H4 (cell line): ENCODE results near the gene MSMP. TPM values are rescaled to one million over a fixed set of nuclear protein-coding genes. Genes with fewer than 3 reads are reported as not detected.

Experiments
- DNase-seq: peaks from one replicate; pipeline ENCODE4 v3.0.0-alpha.2; 2015; ENCODE audit warnings: low spot score
- total RNA-seq: library from RNA; depleted of rRNA; stranded (reverse); fragments of >200 nt; shearing (Covaris generic); gene quantifications from 2 replicates; pipeline ENCODE4 v1.2.3, GENCODE V29; 2014

MSMP gene
- total RNA-seq, 1 experiment from 2014 or later, result not detected

DNA sequence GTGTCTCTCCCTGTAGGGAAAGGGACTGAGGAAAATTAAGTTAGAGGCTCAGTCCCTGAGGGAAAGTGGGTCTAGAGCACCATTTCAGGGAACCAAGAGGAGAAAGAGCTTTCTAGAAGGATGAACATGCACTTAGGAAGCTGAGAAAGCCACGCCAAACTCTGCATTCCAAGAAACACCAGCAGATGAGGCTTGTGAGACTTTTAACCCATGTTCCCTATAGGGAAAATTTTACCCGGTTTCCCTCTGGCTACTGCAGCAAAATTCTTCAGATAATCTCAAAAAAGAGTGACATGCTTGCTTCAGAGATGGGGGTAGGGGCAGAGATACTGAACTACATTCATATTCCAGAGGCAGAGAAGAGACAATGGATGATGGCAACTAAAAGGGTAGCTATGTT is 30.6 kb downstream of the MSMP start:
- no peak for DNase-seq

DNA sequence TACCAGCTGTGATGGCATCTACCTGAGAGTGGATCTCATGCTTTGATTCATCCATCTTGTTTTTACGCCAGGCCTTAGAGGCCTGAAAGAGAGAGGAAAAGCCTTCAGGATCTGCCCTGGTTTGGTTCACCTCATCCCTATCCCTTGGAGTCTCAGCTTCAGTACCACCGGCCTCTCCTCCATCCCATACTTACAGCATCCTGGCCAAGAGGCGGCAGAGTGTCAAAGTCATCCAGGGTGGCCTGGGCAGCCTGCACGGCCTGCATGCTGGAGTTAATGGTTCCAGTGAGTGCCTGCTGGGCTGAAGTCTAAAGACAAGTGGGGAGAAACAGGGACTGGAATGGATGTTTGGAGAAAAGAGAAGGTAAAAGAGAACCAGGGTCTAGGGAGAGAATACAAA is 34.5 kb downstream of the MSMP start:
- no peak for DNase-seq

DNA sequence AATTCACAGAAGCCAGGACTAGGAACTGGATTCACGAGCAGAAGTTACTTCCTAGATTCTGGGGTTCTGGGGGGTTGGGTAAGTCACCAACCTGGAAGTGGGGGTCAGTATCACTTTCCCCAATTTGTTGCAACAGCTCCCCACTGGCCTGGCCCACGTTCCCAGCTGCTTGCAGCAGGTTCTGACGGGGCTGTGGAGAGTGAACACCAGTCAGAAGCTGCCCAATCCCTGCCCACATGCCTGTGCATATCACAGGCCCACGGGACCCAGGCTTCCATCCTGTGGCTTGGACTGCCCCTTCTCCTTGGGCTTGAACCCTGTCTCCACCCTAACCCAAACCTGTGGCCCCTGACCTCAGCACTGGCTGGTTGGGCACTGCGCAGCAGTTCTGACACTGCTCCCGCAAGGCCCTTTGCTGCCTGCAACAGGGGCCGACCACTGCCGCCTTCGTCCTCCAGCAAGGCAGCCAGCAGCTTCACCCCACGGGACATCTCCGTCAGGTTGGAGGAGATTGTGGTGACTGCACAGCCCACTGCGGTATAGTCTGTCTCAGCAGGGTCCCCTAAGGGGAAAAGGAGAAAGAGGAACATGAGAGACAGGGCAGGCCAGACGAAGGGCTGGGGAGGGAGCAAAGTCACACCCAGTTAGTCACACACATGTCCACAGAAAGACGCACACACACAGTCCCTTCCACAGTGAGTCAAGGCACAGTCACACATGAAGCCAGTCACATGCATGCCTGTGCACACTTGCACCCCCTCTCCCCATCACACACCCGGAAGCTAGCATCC is 35.2 kb downstream of the MSMP start:
- no peak for DNase-seq

DNA sequence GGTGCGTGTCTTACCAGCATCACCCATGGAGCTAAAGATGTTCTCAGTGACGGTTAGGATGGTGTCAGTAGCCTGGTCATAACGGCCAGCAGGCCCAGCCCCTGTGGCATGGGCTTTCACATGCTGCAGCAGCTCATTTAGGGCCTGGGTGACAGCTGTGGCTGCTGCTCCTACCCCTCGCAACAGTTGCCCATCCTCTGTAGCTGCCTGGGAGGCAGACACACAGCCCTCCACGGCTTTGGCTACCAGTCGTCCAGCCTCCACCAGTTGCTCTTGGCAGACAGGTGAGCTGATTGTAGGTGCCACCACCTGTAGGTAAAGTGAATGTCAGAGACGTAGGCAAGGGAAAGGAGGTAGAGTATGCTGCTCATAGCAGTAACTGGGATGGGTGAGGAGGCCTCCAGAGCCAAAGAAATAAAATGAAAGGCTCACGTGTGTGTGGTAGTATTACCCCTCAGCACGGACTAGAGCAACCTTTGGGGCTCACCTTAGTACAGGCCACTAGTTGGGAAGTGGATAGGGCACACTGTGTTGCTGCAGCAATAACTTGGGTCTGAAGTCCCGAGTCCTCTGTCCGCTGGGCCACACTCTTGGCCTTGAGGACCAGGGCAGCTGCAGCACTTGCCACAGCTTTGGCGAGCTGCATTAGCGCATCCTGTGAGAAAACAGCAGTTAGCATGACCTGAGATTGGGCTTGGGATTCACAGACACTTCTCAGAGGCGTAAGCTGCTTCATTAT is 36.8 kb downstream of the MSMP start:
- DNase-seq, result no peak

DNA sequence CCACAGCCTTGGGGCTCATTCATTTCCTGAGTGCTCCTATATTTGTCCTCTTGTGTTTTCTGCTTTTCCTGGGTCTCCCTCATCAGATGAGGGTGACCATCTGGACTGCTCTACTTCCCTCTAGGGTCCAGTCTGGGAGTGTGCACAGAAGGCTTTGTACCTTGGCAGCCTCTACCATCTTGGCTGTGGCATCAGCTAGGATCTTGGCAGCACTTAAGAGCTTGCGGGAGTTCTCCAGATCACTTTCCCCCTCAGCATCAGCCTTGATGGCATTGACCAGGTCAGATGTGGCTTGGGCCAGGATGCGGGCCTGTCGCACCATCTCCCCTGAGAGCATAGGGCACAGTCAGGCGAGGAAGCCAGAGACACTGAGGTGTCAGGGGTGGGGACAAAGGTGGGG is 37.8 kb downstream of the MSMP start:
- no peak for DNase-seq

DNA sequence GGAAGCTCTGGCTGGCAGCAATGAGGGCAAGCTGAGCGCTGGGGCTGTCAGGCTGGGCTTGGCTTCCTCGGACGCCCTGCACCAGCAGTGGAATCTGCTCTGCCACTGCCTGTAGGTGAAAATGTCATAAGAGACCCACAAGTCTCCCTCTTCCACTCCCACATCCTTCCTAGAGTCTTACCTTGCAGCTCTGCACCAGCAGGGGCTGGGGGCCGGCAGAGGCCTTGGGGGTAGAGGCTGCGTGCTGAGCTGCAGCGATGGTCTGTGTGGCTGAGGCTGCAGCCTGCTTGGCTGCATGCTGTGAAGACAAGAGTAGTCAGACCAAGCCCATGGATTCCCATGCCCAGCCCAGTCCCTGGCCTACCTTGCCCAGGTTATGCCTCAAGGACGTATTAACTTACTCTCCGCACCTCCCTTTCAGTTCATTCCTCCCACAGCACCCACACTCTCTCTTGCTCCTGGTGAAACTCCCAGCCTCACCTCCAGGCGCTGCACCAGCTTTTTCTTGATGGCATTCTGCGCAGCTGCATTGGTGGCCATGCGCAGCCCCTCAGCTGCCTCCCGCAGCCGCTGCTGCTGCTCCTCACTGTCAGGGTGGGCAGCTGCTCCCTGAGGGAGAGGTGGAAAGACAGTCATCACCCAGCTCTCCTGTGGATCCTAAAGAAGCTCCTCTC is 39.4 kb downstream of the MSMP start:
- no peak for DNase-seq

DNA sequence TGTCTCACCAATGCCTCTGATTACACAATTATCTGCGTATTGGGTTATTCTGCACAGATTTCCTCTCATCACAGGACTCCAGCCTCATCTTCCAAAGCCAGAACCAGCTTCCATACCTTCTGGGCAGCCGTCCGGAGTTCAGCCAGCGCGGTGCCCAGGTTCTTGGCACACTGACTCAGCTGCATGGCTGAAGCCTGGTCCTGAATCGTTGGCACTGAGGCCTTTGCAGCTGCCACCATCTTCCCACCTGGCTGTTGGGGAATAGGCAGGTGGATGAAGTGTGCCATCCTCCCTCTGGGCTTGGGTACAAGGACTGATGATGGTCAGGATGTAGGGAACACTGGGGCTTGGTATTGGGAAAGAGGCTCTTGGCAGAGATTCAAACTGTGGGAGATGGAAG is 40.0 kb downstream of the MSMP start:
- no peak for DNase-seq

DNA sequence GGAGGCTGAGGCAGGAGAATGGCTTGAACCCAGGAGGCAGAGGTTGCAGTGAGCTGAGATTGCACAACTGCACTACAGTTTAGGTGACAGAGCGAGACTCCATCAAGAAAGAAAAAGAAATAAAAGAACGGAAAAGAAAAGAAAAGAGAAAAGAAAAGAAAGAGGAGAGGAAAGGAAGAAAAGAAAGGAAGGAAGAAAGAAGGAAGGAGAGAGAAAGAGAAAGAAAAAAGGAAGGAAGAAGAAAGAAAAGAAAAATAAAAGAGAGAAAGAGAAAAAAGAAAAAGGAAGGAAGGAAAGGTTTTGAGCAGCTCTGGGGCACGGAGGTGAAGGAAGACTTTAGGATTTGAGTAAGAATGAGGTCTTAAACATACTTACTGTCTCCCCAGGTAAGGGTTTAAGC is 40.5 kb downstream of the MSMP start:
- no peak for DNase-seq

DNA sequence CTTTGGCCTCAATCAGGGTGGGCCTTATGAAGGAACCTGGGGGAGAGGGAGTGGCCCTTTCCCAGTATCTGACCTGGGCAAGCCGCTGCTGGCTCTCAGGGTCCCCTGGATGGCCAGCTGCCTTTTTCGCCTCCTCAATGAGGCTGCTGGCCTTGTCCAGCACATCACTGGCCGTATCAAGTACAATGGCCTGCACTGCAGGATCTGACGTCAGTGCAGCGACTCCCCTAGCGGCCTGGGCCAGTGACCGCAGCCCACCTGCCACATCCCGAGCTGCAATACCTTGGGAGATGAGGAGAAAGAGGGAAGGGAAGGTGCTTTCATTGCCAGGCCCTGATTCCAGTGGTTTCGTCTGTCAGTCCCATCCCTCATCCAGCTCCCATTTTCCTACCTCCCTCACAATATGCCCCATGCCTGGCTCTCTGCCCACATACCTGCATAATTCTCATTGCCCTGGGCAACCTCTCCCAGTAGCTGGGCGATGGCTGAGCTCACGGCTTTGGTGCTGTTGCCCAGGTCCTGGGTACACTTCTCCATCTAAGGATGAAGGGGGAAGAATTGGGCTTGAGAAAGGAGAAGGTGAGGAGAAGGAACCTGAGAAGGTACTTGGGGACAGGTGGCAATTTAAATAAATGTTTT is 41.2 kb downstream of the MSMP start:
- DNase-seq, result no peak

DNA sequence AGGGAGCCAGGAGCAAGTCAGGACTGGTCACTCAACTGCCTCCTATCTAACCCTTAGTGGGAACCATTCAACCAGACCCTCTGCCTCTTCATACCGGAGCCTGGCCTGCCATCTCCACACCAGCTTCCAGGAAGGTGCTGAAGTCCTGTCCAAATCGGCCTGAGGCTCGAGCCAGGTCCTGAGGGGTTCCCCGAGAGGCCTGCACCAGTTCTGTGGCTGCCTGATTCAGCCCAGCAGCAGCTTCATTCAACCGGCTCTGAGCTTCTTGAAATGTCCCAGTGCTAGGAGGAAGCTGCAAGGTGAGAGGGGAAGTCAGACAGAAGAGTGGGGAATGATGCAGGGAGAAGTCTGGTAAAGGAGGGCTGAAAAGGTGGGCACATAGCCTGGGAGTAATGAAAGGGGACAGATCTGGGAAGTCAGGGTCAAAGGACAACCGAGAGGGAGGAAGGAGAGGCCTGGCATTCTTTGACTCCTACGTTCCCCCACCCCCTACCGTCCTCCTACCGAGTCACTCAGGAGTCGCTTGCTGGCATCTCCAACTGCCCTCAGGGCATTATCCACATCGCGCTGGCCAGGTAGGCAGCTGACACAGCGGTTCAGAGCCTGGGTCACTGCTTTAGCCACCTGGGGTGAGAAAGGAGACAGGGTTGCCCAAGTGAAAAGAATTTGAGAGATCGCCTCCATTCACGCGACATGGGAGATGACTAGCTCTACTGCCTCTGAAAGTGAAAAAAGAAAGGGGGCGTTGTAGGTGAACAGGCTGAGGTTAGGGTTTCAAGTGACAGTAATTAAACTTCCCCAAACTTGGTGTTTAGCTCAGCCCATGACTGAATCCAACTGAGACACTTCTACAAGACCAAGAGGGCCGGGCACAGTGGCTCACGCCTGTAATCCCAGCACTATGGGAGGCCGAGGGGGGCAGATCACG is 42.3 kb downstream of the MSMP start:
- no peak for DNase-seq

DNA sequence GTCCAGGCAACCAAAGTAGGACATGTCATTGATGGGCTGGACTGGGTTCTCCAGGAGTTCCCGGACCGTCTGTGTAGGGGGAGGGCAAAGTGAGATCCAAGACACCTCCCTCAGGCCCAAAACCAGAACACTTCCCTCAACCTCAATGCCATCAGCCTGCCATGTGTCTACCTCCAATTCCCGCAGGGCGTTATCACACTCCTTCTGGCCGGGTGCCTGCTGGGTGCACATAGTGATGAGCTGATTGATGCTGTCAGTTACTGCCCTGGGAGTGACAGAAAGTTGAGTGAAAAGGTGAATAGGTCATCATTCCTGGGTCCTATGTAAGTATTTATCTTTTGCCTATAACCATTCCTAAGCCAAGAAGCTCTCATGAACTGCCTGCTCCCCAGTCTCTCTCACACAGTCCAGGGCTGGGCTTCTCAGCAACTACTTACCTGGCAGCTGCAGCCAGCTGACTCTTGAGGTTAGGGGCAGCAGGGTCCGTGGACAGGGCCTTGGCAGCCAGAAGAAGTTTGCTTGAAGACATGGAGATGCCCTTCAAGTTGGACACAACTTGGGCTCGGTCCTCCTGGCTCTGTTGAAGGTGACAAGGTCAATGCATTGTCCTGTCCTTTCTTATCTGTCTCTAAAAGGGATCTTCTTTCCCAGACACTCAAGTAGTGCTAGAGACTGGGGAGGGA is 43.1 kb downstream of the MSMP start:
- DNase-seq, result no peak

DNA sequence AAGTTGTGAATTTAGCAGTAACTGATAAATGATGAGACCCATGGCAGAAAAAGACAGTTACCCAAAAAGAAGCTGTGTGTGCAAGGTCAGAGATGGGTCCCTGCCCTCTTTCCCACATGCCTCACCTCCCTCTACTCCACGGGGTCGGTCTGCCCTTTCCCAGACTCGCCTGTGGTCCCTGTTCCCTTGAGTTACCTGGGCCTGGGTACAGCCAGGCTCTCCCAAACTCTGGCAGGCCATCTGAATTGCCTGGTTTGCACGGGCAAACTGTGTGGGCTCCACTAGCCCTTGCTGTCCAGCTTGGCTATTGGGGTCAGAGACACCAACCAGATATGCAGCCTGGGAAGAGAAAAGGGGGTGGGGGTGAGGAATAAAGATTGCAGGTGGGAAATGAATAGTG is 45.9 kb downstream of the MSMP start:
- no peak for DNase-seq

DNA sequence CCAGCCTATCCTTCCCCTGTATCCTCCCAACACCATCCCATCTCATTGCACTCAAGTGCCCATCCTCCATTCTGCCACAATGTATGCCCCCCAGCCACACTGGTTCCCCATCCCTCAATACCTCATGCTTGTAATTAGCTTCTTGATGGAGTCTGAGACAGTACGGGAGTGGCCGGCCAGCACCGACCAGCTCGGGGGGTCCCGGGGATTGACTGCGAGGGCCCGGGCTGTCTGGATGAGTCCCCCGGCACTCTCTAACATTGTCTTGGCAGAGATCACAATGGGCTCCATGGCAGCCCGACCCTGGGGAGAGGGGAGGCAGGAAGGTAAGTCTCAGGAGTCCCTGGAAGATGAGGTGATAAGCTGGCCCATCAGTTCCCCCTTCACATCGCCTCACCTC is 47.1 kb downstream of the MSMP start:
- no peak for DNase-seq

DNA sequence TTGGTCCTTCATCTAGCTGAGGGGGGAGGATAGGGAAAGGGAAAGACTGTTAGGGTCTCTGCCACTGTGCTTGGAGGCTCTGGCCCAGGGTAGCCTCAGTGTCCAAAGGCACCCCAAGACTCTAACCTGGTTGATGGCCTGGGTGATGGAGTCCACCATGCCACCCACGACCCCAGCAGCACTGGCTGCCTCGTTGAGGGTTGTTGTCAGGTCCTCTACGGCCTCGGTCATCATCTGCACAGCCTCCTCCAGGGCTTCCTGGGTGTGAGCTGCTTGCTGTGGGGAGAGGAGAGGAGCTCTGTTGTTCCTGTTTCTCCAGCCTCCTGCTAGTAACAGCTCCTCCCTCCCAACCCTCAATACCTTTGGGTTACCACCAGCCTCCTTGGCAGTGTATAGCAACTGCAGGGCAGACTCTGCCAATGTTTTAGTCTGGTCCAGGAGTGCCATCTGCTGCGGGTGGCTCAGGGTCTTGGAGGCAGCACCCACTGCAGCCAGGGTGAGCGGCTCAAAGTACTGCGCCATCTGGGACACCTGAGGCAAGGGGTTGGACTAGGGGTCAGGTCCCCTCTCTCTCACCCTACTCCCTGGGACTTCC is 48.1 kb downstream of the MSMP start:
- DNase-seq, result no peak

DNA sequence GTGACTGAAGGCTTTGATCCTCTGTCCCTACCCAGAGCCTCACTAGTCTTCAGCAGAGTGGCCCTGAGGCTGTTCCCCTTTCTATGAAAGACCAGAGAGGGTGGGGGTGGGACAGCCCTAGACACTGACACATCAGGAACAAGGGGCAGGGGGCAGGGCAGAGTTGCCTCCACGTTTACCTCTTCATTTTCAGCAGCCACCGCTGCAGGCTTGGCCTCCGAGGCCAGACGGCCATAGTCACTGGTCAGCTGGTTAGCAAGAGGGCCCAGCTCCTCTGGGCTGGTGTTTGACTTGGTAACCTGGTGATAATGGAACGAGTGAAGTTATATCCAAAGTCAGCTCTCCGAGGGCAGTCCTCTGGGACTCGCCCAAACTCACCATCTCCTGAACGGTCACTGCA is 48.7 kb downstream of the MSMP start:
- DNase-seq, result no peak

DNA sequence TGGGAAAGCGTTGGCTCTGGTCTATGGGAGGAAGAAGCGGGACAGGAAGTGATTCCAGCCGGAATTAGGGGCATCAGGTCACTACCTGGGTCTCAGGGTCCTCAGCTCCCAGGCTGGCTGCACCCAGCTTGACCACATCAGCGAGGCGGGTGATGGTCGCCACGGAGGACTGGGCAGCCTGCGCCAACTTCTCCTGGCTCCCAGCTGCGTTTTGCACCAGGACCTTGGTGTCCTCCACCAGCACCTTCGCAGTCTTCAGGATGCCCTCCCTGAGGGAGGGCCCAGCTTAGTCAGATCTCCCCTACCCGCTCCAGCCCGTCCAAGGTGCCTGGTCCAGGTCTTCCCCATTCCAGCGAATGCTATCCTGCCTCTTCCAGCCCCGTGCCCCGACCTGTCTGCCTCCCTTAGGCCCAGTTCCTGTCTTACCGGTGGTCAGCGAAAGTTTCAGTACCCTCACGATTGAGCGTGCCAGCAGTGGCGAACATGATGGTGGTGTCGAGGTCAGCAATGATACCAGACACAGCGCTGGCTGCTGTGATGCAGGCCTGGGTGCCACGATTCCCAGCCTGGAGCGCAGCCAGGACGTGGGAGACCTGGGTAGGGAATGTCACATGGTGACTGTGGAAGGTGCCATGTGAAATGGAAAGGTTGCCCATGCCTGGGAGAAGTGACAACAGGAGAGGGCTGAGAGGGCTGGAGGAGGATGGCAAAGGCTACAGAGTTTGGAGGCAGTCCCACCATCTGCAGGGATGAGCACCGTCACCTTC is 50.0 kb downstream of the MSMP start:
- DNase-seq, result no peak
